ENCODE measurements around the gene MSMO1.

Gene MSMO1

DNA sequence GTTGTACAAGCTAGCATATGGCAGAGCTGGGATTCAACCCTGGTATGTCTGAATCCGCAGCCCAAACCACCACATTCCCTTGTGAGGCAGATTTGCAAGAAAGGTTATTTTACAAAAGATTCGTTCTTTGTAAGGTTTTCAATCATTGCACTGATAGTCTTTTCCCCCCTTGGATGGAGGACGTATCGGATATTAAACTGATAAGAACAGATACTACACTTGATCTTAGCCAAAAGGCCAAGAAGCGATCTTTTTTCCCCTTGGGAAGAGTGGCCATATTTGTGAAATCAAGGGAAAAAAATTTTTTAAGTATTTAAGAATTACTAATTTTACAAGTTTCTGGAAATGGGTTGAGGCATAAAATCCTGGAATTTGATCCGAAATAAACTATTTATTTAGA lies 34.4 kb upstream of the MSMO1 start:
- ATAC-seq (ENCODE audit: insufficient read depth, low read depth) (no peak), DNase-seq (no peak)
- Histone ChIP-seq H3K4me3 (ENCODE audit: low read depth in 1 of 2, low read length in 2 of 2) (no peak overlapping the region), H3K4me2 (ENCODE audit: insufficient read depth, low read length) (no peak overlapping the region), H4K20me1 (ENCODE audit: insufficient read depth, low read length) (no peaks in the 10 kb centered on the region), H3K9ac (ENCODE audit: low read depth, low read length) (no peak overlapping the region), H3K9me3 (ENCODE audit: insufficient read depth, low read length, severe bottlenecking) (no peaks in the 10 kb centered on the region), H3K36me3 (ENCODE audit: insufficient read depth, low read length) (peaks cover 17% of the 10 kb centered on the region; the same call in 1 of the 2 replicates), H3K79me2 (ENCODE audit: insufficient read depth, low read length) (no peaks in the 10 kb centered on the region), H3K27ac (ENCODE audit: low read length) (no peak overlapping the region), H3K4me1 (ENCODE audit: insufficient read depth, low read length) (no peaks in the 10 kb centered on the region), H3K27me3 (ENCODE audit: insufficient read depth, low read length, poor library complexity) (no peaks in the 10 kb centered on the region), H2AFZ (ENCODE audit: low read depth, low read length) (no peak overlapping the region)
- TF ChIP-seq EZH2 (IDR thresholded peaks at IDR 0.05; ENCODE audit: borderline replicate concordance, low read depth, low read length, severe bottlenecking) = no peak
- TF ChIP-seq, protein P1, sequence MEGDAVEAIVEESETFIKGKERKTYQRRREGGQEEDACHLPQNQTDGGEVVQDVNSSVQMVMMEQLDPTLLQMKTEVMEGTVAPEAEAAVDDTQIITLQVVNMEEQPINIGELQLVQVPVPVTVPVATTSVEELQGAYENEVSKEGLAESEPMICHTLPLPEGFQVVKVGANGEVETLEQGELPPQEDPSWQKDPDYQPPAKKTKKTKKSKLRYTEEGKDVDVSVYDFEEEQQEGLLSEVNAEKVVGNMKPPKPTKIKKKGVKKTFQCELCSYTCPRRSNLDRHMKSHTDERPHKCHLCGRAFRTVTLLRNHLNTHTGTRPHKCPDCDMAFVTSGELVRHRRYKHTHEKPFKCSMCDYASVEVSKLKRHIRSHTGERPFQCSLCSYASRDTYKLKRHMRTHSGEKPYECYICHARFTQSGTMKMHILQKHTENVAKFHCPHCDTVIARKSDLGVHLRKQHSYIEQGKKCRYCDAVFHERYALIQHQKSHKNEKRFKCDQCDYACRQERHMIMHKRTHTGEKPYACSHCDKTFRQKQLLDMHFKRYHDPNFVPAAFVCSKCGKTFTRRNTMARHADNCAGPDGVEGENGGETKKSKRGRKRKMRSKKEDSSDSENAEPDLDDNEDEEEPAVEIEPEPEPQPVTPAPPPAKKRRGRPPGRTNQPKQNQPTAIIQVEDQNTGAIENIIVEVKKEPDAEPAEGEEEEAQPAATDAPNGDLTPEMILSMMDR (IDR thresholded peaks at IDR 0.05; ENCODE audit: borderline replicate concordance, extremely low read depth, low read length, poor library complexity, severe bottlenecking) = no peak

GRCh38 chr4:165293927-165294649 lies 33.4 kb upstream of the MSMO1 start:
- Histone ChIP-seq H3K4me3 (ENCODE audit: low read depth in 1 of 2, low read length in 2 of 2) (no peak overlapping the region), H3K4me2 (ENCODE audit: insufficient read depth, low read length) (no peak overlapping the region), H3K36me3 (ENCODE audit: insufficient read depth, low read length) (peaks cover 18% of the 10 kb centered on the region; the same call in 1 of the 2 replicates), H3K9ac (ENCODE audit: low read depth, low read length) (no peak overlapping the region), H3K4me1 (ENCODE audit: insufficient read depth, low read length) (no peaks in the 10 kb centered on the region), H2AFZ (ENCODE audit: low read depth, low read length) (no peak overlapping the region), H3K27me3 (ENCODE audit: insufficient read depth, low read length, poor library complexity) (no peaks in the 10 kb centered on the region), H3K27ac (ENCODE audit: low read length) (no peak overlapping the region), H3K9me3 (ENCODE audit: insufficient read depth, low read length, severe bottlenecking) (no peaks in the 10 kb centered on the region), H3K79me2 (ENCODE audit: insufficient read depth, low read length) (no peaks in the 10 kb centered on the region), H4K20me1 (ENCODE audit: insufficient read depth, low read length) (no peaks in the 10 kb centered on the region)
- ATAC-seq (ENCODE audit: insufficient read depth, low read depth) (no peak), DNase-seq (no peak)
- TF ChIP-seq, protein P1 (IDR thresholded peaks at IDR 0.05; ENCODE audit: borderline replicate concordance, extremely low read depth, low read length, poor library complexity, severe bottlenecking) = no peak

- no peak overlapping the region for H3K9ac ChIP-seq (ENCODE audit: low read depth, low read length)
- DNase-seq = peak; percentile 7
Measured at GRCh38 chr4:165294907-165295306, 32.6 kb upstream of the MSMO1 start.

More at GRCh38 chr4:165294907-165295306, 32.6 kb upstream of the MSMO1 start:
- peak; percentile 64; the same call in 2 of the 3 replicates for ATAC-seq (ENCODE audit: insufficient read depth, low read depth)
- no peak overlapping the region for H3K27ac ChIP-seq (ENCODE audit: low read length)
- no peaks in the 10 kb centered on the region for H3K27me3 ChIP-seq (ENCODE audit: insufficient read depth, low read length, poor library complexity)
- H3K36me3 ChIP-seq (ENCODE audit: insufficient read depth, low read length) = peaks cover 22% of the 10 kb centered on the region; the same call in 1 of the 2 replicates
- no peaks in the 10 kb centered on the region for H3K79me2 ChIP-seq (ENCODE audit: insufficient read depth, low read length)
- TF ChIP-seq EZH2 (IDR thresholded peaks at IDR 0.05; ENCODE audit: borderline replicate concordance, low read depth, low read length, severe bottlenecking) = no peak
- TF ChIP-seq, protein P1 (IDR thresholded peaks at IDR 0.05; ENCODE audit: borderline replicate concordance, extremely low read depth, low read length, poor library complexity, severe bottlenecking) = no peak
- no peak overlapping the region for H2AFZ ChIP-seq (ENCODE audit: low read depth, low read length)
- H3K4me3 ChIP-seq (ENCODE audit: low read depth in 1 of 2, low read length in 2 of 2) = no peak overlapping the region
- no peak overlapping the region for H3K4me2 ChIP-seq (ENCODE audit: insufficient read depth, low read length)
- H4K20me1 ChIP-seq (ENCODE audit: insufficient read depth, low read length) = no peaks in the 10 kb centered on the region
- no peaks in the 10 kb centered on the region for H3K9me3 ChIP-seq (ENCODE audit: insufficient read depth, low read length, severe bottlenecking)
- no peaks in the 10 kb centered on the region for H3K4me1 ChIP-seq (ENCODE audit: insufficient read depth, low read length)

All from DND-41 (cell line).